NCI-H1092 (cell line): ENCODE data around the gene CXXC1.
"Not testable (repeated sequence)": the region's sequence is repeated elsewhere in the genome, so short reads cannot be mapped to it uniquely, and the experiment has no call there.

Source experiments
- DNase-seq: peaks from one replicate; lab custom pipeline; 2025; lab: John Stamatoyannopoulos, UW

CXXC1 gene

DNA sequence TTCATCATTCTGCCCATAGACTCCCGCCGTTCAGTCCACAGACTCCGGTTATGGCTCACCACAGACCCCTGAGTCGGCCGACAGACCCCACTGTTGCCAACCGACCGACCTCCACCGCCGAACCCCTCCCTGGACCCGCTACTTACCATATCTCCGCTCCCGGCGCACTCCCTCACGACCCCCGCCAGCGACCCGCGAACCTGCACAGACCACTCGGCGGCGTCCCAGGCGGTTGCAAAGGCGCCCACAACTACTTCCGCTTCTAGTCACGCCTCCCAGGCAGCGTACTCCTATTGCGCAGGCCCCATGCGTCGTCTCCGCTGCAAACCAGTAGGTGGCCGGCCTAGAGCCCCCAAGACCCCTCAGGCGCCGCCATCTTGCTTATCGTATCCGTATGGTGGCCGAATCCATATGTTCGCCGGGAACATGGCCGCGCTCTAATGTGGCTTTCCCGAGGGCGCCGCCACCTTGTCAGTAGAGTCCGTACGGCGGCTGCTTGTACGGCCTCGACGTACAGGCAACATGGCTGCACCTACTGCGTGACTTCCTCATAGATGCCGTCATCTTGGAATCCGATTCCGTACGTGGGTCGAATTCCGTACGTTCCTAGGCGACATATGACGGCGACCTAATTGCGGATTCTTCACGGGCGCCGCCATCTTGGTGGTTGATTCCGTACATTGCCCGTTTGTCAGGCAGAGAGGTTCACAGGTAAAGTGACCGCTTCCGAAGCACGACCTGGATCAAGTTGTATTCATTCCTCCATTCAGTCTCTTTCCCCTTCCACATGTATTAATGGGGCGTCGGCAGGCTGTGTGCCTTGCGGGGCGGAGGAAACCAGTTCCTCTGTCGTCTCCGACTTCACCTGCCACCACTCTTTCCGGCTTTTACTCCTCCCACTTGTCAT lies at the start of gene CXXC1:
TSS of gene CXXC1 (minus strand) at position 252 of the 907 bp plus-strand sequence. CDS start at position 149, 103 bp downstream.
- DNase-seq, result peak; percentile 100

DNA sequence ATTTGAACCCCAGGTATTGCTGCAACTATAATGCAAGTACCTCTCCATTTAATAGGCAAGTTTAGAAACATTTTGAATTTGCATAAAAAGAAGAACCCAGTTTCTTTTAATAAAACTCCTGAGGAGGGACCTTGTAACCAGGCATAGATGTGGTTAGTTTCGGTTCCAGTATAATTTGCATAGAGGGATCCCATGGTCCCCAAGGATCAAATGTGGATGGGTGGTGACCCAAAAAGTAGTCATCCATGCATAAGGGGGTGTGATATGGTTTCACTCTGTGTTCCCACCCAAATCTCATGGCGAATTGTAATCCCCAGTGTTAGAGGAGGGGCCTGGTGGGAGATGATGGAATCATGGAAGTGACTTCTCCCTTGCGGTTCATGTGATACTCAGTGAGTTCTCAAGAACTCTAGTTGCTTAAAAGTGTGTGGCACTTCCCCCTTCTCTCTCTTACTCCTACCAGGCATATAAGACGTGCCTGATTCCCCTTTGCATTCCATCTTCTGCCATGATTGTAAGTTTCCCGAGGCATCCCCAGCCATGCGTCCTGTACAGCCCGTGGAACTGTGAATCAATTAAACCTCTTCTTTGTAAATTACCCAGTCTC lies 47.2 kb upstream of the CXXC1 start:
- no peak for DNase-seq

DNA sequence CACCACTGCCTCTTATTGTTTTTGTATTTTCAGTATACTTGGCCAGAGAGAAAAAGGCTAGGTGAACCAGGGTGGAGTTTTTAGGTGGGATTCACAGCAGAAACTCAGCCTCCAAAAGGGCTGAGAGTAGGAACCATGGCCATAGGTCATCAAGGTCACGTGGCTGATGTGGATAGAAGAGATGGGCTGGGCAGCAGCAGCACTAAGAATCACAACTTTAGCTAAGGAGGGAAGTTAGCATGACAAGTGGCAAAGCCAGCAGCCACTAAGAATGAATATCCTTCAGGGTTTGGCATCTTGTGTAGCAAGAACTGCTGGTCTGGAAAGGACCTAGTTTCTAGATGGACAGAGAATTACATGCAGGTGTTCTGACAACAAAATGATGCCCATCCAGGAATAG lies 44.2 kb upstream of the CXXC1 start:
- no peak for DNase-seq

DNA sequence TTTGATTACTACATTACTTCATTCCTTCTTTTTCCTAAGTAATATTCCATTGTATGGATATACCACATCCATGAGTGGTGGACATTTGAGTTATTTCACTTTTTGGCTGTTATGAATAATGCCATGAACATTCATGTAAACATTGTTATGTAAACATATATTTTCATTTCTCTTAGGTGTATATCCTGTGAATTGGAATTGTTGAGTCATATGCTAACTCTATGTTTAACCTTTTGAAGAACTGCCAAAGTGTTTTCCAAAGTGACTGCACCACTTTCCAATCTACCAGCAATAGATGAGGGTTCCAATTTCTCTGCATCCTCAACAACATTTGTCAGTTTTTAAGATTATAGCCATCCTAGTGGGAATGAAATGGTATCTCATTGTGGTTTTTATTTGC lies 42.7 kb upstream of the CXXC1 start:
- no peak for DNase-seq

DNA sequence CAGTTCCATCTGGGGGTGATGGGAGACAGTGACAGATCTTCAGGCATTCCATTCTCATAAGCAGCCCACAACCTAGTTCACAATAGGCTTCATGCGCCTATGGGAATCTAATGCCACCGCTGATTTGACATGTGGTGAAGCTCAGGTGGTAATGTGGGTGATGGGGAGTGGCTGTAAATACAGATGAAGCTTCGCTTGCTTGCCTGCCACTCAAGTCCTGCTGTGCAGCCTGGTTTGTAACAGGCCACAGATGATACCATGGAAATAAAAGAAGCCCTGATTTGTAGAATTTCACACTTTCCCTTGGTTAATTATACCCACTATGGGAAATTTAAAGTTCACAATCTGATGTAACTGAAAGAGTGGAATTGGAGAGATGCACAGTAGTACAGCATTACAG lies 40.5 kb upstream of the CXXC1 start:
- no peak for DNase-seq

DNA sequence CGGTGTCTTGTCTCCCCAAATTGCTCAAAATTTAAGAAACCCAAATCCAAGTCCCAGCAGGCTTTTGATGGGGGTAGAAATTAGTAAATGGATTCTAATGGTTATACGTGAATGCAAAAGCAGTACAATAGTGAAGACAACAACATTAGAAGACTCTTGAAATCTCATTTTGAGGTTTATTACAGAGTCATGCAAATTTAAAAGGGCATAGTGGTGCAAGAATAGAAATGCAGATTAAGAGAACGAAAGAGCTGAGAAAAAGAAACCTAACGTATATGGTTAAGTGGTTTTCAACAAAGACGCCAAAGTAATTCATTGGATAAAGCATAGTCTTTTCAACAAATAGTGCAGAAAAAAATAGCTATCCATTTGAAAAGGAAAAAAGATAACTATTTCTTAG lies 33.2 kb upstream of the CXXC1 start:
- DNase-seq, result no peak

DNA sequence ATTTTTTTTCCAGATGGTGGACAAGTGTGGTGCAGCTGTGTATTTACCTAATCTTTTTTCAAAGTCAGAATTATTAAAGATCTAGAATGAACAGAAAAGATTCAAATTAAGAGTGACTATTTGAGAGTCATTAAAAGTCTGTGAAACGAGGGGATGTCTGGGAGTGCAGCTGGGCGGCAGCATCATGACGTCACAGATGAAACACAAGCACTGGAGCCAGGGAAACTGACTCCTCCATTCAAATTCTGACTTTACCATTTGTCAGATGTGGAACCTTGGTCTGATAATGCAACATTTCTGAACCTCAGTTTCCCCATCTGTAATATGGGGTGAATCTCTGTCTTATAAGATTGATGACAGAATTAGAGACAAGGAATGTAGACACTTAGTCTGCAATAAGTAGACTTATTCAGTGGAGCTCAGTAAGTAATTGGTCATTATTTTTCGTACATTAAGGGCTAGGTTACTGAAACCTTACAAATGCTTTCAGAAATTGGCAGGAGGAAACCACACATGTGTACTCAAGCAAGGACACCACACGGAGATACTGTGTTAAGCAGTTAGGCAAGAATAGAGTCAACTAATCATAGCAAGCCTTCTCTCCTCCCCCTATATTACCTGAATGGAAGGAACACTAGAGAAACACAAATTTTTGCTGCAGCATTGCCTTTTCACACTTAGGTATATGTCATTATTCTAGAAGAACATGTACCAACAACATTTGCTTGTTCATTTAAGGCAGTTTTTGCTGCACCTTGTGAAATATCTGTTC lies 27.8 kb upstream of the CXXC1 start:
- no peak for DNase-seq

DNA sequence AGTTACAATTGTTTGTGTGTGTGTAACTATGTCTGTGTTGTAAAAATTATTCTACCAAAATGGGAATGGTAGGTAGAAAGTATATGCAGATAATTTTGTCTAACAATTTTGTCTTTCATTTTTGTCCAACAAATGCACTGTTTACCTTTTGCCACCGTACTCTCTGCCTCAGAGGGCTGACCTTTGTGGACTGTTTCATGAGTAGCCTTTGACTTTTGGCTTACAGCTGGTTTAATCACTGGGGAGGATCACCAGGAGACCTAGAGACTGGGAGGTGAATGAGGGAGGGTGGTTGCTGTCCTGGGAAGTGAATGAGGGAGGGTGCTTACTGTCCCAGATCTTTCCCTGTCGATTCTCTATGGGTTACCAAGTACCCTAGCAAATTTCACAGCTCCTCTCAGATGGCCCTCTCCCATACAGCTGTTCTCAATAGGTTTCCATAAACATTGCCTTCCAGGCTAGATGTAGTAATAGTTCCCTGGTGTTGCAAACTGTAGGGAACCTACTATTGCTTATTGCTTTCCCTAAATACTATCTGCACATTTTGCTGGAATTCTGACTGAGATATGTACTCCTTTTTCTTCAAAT lies 26.5 kb upstream of the CXXC1 start:
- no peak for DNase-seq

DNA sequence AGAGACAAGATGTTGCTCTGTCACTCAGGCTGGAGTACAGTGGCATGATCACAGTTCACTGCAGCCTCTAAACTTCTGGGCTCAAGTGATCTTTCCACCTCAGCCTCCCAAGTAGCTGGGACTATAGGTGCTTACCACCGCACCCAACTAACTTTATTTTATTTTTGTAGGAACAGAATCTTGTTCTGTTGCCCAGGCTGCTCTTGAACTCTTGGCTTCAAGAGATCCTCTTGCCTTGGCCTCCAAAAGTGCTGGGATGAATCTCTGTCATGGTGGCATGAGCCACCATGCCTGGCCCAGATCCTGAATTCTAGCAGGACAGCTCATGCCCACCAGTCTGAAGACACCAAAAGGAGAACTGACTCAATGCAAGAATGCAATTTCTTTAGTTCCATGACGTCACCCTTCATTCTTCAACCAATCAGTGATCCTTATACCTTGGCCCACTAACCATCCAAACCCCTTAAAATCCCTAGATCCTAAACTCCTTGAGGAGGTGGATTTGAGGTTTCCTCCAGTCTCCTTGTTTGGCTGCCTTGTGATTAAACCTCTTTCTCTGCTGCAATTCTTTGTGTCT lies 25.6 kb upstream of the CXXC1 start:
- no peak for DNase-seq

DNA sequence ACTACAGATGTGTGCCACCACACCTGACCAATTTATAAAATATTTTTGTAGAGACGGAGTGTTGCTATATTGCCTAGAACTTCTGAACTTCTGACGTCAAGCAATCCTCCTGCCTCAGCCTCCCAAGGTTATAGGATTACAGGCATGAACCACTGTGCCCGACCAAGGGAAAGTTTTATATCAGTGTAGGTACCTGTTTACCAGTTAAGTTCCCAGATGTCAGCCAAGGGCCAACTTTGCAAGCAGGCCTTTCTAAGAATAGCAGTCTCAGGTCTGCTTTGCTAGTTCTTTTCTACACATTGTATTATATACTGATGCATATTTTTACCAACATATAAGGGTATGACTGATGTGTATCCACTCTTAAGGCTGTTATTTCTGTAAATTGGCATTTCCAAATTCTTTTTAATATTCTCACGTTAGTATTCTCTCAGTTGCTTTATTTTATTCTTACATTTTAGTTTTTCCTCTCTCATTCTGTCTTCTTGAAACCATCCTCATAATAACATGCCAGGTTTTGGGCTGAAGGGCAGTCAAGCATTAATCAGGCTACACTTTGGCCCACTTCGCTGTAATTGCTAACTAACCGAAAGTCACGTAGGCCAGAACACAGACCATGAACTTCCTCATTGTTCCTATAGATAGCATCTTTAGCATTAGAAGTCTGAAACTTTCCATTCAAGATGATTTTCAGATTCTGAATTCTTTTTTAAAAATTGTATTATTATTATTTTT lies 25.0 kb upstream of the CXXC1 start:
- no peak for DNase-seq

DNA sequence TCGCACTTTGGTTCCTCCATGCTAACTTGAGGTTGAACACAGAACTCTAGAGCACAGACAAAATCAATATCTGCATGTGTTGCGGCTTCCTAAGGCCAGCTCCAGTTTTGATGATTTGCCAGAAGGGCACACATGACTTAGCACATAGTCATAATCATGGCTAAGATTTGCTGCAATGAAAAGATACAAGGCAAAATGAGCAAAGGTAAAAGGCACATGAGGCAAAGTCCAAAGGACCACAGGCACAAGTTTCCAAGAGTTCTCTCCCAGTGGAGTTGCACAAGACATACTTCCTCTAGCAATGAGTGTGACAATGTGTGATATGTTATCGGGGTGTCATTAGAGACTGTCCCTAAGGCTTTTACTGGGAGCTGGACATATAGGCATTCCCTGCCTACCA lies 24.2 kb upstream of the CXXC1 start:
- no peak for DNase-seq

DNA sequence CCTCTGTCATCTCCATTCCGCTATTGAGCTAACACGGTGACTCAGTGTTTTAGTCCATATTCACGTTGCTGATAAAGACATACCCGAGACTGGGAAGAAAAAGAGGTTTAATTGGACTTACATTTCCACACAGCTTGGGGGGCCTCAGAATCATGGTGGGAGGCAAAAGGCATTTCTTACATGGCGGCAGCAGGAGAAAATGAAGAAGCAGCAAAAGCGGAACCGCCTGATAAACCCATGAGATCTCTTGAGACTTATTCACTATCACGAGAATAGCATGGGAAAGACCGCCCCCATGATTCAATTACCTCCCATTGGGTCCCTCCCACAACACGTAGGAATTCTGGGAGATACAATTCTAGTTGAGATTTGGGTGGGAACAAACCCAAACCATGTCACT lies 22.6 kb upstream of the CXXC1 start:
- no peak for DNase-seq

DNA sequence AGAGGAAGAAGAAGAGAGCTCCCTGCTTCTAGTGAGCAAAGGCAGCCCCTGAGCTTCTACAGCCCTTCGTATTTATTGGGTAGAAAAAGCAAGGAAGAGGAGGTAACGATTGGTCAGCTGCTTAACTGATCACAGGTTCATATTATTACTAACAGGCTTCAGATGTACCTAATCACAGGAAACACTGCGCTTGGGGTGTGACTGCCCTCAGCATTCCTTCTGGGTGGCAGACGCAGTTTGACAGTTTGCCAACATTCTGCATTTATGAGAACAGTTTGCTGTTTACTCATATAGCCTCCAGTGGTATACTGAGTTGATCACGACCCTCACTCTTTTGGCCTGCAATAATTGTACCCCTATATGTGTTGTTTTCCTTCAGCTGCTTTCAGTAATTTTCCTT lies 21.4 kb upstream of the CXXC1 start:
- not testable (repeated sequence) for DNase-seq

DNA sequence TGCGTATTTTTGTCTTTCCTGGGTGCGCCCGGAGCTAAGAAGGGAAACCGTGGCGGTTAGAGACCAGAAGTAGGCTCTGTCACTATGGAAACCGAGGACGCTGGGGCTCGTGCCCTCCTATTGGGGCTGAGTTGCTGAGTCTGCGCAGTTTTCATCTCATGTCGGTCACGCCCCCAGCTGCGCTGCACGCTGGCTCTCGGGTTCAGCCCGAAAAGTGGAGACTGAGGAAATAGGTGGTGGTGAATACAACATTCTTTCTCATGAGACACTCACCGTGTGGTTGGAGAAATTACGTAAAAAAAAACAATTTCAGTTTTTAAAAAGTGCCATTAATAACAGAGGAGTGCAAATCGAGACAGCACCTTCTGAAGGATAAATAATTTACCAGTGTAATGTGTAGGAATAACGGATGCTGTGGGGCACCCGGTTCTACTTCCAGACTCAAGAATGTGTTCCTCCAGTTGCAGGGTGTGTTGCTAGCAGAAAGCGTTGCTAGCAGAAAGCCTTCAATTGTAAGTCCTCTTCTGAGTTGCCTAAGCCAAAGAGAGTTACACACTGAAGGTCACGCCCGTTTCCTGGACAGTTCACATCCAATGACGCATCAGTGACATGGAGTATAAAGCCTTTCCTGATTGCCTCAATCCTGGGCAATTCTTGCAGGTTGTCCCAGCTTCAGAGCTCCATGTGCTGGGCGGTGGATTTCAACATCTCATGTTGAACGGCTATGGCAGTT lies 20.4 kb upstream of the CXXC1 start:
- peak; percentile 90 for DNase-seq

DNA sequence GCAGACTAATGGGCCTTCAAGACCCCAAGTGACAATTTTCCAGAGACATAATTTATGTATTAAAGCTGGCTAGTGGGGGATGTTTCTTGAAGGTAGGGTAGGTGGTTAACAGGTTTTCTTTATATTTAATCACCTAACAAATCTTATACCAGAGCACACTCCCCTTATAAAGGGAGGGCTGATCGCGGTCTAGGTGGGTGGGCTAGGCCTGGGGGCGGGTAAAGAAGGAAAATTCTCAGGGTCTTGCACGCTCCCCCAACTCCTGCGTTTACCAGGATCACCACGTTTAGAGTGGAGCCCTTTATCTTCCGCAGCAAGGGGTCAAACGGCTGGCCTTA lies 19.9 kb upstream of the CXXC1 start:
- no peak for DNase-seq

DNA sequence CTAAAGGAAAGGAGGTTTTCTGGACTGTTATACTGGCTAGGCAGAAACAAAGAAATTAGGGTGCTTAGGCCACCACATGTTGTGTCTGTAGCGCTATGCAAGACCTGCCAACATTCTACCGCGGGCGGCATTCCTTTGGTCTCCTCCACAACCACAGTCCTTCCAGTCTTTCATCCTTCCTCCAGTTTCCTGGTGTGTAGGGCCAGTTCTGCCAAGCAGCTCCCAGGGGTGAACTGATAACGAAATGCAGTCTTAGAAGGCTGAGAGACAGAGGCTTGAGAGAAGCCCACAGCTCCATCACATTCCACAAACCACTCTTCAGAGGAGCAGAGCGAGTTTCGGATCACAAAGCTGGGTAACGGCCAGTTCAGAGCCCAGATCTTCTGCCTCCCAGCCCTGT lies 19.5 kb upstream of the CXXC1 start:
- no peak for DNase-seq

DNA sequence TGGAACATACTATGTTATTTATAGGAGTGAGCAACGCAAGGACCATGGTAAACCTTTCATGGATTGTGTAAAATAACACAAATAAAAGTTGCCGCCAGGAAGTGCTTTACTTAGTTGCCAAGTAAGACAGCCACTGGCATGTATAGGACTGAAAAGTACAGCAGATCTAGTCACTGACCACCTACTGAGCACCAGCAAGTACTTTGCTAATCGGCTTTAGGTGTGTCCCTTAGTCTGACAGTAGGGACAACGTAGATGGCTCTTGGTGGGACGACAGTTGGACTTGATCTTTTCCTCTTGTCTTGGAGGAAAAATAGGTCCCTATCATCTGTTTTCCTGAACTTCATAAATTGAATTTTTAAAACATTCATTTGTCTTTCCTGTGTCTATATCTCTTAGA lies 13.6 kb upstream of the CXXC1 start:
- no peak for DNase-seq

DNA sequence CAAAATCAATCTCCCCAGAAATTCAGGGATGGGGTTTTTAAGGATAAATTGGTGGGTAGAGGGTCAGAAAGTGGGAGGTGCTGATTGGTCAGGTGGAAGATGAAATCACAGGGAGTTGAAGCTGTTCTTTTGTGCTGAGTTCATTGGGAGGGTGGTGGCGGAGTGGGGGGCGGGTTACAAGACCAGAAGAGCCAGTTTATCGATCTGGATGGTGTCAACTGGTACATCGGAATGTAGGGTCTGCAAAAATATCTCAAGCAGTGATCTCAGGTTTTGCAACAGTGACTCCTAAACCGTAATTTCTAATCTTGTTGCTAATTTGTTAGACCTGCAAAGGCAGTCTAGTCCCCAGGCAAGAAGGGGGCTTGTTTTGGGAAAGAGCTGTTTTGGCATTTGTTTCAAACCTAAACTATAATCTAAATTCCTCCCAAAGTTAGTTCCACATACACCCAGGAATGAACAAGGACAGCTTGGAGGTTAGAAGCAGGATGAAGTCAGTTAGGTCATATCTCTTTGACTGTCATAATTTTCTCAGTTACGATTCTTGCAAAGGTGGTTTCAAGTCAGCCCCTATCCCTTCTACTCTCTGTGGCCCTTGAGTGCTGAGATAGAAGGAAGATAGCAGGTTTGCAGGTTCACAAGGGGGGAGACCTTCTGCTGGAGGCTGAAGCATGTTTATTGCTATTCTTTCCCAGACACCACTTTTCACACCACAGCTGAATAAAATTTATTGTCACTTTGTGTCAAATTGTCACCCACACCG lies 12.3 kb upstream of the CXXC1 start:
- no peak for DNase-seq

DNA sequence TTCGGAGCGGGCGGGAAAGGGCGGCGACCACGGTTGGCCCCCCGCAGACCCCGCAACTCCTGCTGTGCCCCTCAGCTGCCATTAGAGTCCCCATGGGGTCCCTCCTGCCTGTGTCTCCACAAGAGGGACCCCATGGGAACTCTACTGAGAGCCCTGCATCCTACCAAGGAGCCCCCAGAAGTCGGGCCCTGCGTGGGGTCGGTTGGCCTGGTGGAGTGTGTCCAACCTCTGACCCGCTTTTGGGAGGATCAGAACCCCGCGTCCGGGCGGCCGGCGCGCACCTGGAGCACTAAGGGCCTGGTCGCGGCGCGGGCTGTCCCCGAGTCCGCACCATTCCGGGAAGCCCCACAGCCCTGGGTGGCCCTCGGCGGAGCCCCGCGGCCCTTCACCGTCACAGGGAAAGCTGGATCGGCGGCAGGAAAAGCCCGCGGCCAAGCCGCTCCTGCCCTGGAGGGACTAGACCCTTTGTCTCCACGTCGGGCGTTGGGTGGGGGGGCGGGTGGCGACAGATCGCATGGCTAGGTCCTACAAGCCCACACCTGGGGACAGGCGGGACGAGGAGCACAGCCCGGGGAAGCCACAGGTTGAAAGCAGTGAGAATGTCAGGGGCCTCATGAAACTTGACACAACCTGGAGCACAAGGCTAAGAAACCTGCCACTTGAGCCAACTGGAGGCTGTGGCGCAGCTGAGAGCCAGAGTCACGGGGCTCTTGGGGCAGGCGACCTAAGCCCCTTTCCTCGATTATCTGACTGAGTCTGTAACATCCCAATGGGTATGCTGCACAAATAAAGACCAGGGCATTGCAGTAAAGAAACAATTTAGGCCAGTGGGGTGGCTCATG lies 11.2 kb upstream of the CXXC1 start:
- no peak for DNase-seq
